Brain microvascular endothelial cell (primary cell): ENCODE results near the gene MRPL17.

ENCODE experiments used
- DNase-seq: peaks from one replicate; pipeline ENCODE4 v3.0.0-alpha.2; 2020
- H3K27ac ChIP-seq: fragments of 250-450 bp; sonication (Bioruptor Pico); 2 replicates; pipeline ENCODE4 v1.5.1; 2020; ENCODE audit warnings: mild to moderate bottlenecking, moderate library complexity
- H3K27me3 ChIP-seq: fragments of 250-450 bp; sonication (Bioruptor Pico); replicated peaks from 2 replicates; pipeline ENCODE4 v1.5.1; 2020; ENCODE audit warnings: mild to moderate bottlenecking
- H3K36me3 ChIP-seq: fragments of 250-450 bp; sonication (Bioruptor Pico); replicated peaks from 2 replicates; pipeline ENCODE4 v1.5.1; 2020; ENCODE audit warnings: mild to moderate bottlenecking
- H3K4me3 ChIP-seq: 2 replicates; pipeline ENCODE4 v1.5.1; 2011; ENCODE audit warnings: low read depth, mild to moderate bottlenecking, control low read depth, low read length, moderate library complexity
- CTCF ChIP-seq: IDR thresholded peaks from 2 replicates; pipeline ENCODE4 v1.5.1; 2011; ENCODE audit warnings: low read depth, mild to moderate bottlenecking, moderate library complexity, low read length, control low read depth, inconsistent platforms; ENCODE audit errors: missing control alignments
- in situ Hi-C: cut with HindIII; loops from 2 replicates; pipeline ENCODE4 v1.10.0; 2017; ENCODE audit warnings: low sequenced_read_pairs, low pct_ligation_motif_present

MRPL17 gene

GRCh38 chr11:6660712-6661111, 22.4 kb downstream of the MRPL17 start:
- TF ChIP-seq CTCF: no peak

GRCh38 chr11:6658647-6659046, 24.5 kb downstream of the MRPL17 start:
- peaks cover 30% of the 10 kb centered on the region for H3K27me3 ChIP-seq
- TF ChIP-seq CTCF: no peak
- DNase-seq: no peak
- no peaks in the 10 kb centered on the region for H3K36me3 ChIP-seq
- in situ Hi-C loops: no loop called here
- no peak overlapping the region for H3K27ac ChIP-seq
- no peak overlapping the region for H3K4me3 ChIP-seq

More at GRCh38 chr11:6660712-6661111, 22.4 kb downstream of the MRPL17 start:
- Histone ChIP-seq H3K36me3 (no peaks in the 10 kb centered on the region), H3K4me3 (no peak overlapping the region), H3K27me3 (peaks cover 14% of the 10 kb centered on the region), H3K27ac (no peak overlapping the region)
- in situ Hi-C loops: no loop called here
- no peak for DNase-seq

- H3K27ac ChIP-seq: no peak overlapping the region
- DNase-seq: no peak
- no peak overlapping the region for H3K4me3 ChIP-seq
- peaks cover 39% of the 10 kb centered on the region for H3K27me3 ChIP-seq
- TF ChIP-seq CTCF: no peak
- H3K36me3 ChIP-seq: no peaks in the 10 kb centered on the region
- in situ Hi-C loops: no loop called here
These were observed 25.8 kb downstream of the MRPL17 start for GRCh38 chr11:6657346-6657745.

GRCh38 chr11:6656936-6657335, 26.2 kb downstream of the MRPL17 start:
- H3K27ac ChIP-seq: no peak overlapping the region
- no peak overlapping the region for H3K4me3 ChIP-seq
- no peaks in the 10 kb centered on the region for H3K36me3 ChIP-seq
- no peak for TF ChIP-seq CTCF
- in situ Hi-C loops: no loop called here
- H3K27me3 ChIP-seq: peaks cover 42% of the 10 kb centered on the region
- DNase-seq: no peak

- Histone ChIP-seq H3K36me3 (no peaks in the 10 kb centered on the region), H3K4me3 (no peak overlapping the region), H3K27ac (no peak overlapping the region), H3K27me3 (peaks cover 42% of the 10 kb centered on the region)
- no peak for DNase-seq
- no peak for TF ChIP-seq CTCF
- in situ Hi-C loops: no loop called here
These were observed 26.6 kb downstream of the MRPL17 start for GRCh38 chr11:6656584-6656915.

- TF ChIP-seq CTCF: no peak
- Histone ChIP-seq H3K27me3 (peaks cover 42% of the 10 kb centered on the region), H3K27ac (no peak within 1 kb of the TSS), H3K36me3 (no peaks in the 10 kb centered on the region), H3K4me3 (peak within 1 kb of the TSS; percentile 27)
- DNase-seq: no peak
- in situ Hi-C loops: no loop called here
These were observed 27.2 kb downstream of the MRPL17 start, which contains the start of gene DCHS1 for GRCh38 chr11:6655790-6656583. Gene DCHS1 (minus strand): TSS chr11:6655809. CDS start chr11:6641613, 14,196 bp downstream.
